Peyer's patch (tissue), 4 donors: Measurements from ENCODE around the gene ARAP3.
A peak's percentile ranks its signal among the peaks of the same experiment; 100 is the strongest.

Experiments
- POLR2A ChIP-seq, 2 donors: fragments of 450-650 bp; IDR thresholded peaks; one replicate each; pipeline ENCODE4 v1.5.1; 2017; ENCODE audit warnings: antibody characterized with exemption in 2 of 2, mild to moderate bottlenecking in 2 of 2, moderate library complexity in 2 of 2
- TF ChIP-seq, protein P1 (sequence below), 6 experiments: fragments of 450-650 bp in 4 of 6; fragments of 200-600 bp in 2 of 6; sonication (generic) in 1 of 6; IDR thresholded peaks; one replicate each; pipeline ENCODE4 v1.5.1; 2017 to 2019; ENCODE audit warnings: antibody characterized with exemption in 6 of 6, mild to moderate bottlenecking in 3 of 6, moderate library complexity in 1 of 6

GRCh38 chr5:141608557-141608956 lies 73.5 kb downstream of the ARAP3 start:
- TF ChIP-seq, protein P1, sequence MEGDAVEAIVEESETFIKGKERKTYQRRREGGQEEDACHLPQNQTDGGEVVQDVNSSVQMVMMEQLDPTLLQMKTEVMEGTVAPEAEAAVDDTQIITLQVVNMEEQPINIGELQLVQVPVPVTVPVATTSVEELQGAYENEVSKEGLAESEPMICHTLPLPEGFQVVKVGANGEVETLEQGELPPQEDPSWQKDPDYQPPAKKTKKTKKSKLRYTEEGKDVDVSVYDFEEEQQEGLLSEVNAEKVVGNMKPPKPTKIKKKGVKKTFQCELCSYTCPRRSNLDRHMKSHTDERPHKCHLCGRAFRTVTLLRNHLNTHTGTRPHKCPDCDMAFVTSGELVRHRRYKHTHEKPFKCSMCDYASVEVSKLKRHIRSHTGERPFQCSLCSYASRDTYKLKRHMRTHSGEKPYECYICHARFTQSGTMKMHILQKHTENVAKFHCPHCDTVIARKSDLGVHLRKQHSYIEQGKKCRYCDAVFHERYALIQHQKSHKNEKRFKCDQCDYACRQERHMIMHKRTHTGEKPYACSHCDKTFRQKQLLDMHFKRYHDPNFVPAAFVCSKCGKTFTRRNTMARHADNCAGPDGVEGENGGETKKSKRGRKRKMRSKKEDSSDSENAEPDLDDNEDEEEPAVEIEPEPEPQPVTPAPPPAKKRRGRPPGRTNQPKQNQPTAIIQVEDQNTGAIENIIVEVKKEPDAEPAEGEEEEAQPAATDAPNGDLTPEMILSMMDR (IDR thresholded peaks at IDR 0.05), result peak in 2 of 6 experiments; percentile 3 to 16
- no peak for TF ChIP-seq POLR2A (IDR thresholded peaks at IDR 0.05)
